Esophagus muscularis mucosa (tissue), 3 donors: ENCODE results near the gene LOXL3.

Experiments
- CTCF ChIP-seq, 3 experiments: fragments of 200-600 bp in 2 of 3; fragments of 450-650 bp in 1 of 3; sonication (generic) in 2 of 3; IDR thresholded peaks; one replicate each; pipeline ENCODE4 v1.5.1; 2017 to 2019; ENCODE audit warnings: antibody characterized with exemption in 3 of 3, mild to moderate bottlenecking in 2 of 3, moderate library complexity in 1 of 3
- POLR2A ChIP-seq: fragments of 450-650 bp; IDR thresholded peaks from one replicate; pipeline ENCODE4 v1.6.1; 2017; ENCODE audit warnings: antibody characterized with exemption, moderate library complexity, mild to moderate bottlenecking, low read depth

- TF ChIP-seq CTCF (IDR thresholded peaks at IDR 0.05) (no peak), POLR2A (no peak)
Measured at GRCh38 chr2:74504591-74504990, 49.2 kb downstream of the LOXL3 start.
